BE2C (cell line): ENCODE results near the gene NAV1.

ENCODE experiments used
- DNase-seq: peaks from one replicate; pipeline ENCODE4 v3.0.0-alpha.2; 2020
- H3K27me3 ChIP-seq: fragments of 250-450 bp; sonication (Bioruptor Pico); 2 replicates; pipeline ENCODE4 v1.5.1; 2020; ENCODE audit warnings: mild to moderate bottlenecking
- H3K36me3 ChIP-seq: fragments of 250-450 bp; sonication (Bioruptor Pico); 2 replicates; pipeline ENCODE4 v1.5.1; 2020; ENCODE audit warnings: mild to moderate bottlenecking
- H3K4me1 ChIP-seq: fragments of 250-450 bp; sonication (Bioruptor Pico); 2 replicates; pipeline ENCODE4 v1.5.1; 2020
- H3K4me3 ChIP-seq: 2 replicates; pipeline ENCODE4 v1.5.1; 2011; ENCODE audit warnings: low read depth, low read length
- H3K9me3 ChIP-seq: fragments of 250-450 bp; sonication (Bioruptor Pico); 2 replicates; pipeline ENCODE4 v1.5.1; 2020
- TF ChIP-seq, protein P1 (sequence below): IDR thresholded peaks from 2 replicates; pipeline ENCODE4 v1.5.1; 2012; ENCODE audit warnings: mild to moderate bottlenecking, low read depth, low read length

NAV1 gene

GRCh38 chr1:201511941-201512539 lies 26.9 kb upstream of the NAV1 start:
- no peaks in the 10 kb centered on the region for H3K27me3 ChIP-seq
- peak; percentile 55 for DNase-seq
- H3K4me1 ChIP-seq: peaks cover 10% of the 10 kb centered on the region
- H3K36me3 ChIP-seq: no peaks in the 10 kb centered on the region
- TF ChIP-seq, protein P1, sequence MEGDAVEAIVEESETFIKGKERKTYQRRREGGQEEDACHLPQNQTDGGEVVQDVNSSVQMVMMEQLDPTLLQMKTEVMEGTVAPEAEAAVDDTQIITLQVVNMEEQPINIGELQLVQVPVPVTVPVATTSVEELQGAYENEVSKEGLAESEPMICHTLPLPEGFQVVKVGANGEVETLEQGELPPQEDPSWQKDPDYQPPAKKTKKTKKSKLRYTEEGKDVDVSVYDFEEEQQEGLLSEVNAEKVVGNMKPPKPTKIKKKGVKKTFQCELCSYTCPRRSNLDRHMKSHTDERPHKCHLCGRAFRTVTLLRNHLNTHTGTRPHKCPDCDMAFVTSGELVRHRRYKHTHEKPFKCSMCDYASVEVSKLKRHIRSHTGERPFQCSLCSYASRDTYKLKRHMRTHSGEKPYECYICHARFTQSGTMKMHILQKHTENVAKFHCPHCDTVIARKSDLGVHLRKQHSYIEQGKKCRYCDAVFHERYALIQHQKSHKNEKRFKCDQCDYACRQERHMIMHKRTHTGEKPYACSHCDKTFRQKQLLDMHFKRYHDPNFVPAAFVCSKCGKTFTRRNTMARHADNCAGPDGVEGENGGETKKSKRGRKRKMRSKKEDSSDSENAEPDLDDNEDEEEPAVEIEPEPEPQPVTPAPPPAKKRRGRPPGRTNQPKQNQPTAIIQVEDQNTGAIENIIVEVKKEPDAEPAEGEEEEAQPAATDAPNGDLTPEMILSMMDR: no peak
- no peak overlapping the region for H3K4me3 ChIP-seq
- H3K9me3 ChIP-seq: no peaks in the 10 kb centered on the region

DNA sequence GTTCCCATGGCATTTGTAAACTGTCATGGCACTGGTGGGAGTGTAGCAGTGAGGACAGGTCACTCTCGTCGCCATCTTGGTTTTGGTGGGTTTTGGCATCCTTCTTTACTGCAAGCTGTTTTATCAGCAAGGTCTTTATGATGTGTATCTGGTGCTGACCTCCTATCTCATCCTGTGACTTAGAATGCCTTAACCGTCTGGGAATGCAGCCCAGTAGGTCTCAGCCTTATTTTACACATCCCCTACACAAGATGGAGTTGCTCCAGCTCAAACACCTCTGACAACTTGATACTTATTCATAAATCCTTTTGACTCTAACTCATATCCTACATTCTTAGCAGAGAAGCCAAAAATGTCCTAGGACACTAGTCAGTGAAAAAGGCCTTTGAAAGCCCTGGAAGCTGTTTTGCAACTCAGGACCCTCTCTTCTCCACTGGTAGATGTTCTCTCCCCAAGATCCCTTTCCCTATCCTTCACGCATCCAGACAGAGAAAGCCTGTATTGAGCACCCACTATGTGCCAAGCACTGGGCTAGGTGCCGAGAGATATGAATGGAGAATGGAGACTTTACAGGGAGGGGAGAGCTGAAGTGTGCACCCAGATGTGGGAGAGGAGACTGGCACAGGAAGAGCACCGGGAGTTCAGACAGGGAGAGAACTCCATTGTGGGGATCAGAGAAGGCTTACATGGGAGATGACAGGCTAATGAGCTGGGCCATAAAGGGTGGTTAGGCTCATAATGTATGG lies 25.3 kb upstream of the NAV1 start:
- Histone ChIP-seq H3K9me3 (no peaks in the 10 kb centered on the region), H3K36me3 (no peaks in the 10 kb centered on the region), H3K27me3 (no peaks in the 10 kb centered on the region), H3K4me3 (no peak overlapping the region), H3K4me1 (peaks cover 10% of the 10 kb centered on the region)
- TF ChIP-seq, protein P1: no peak
- DNase-seq: no peak

DNA sequence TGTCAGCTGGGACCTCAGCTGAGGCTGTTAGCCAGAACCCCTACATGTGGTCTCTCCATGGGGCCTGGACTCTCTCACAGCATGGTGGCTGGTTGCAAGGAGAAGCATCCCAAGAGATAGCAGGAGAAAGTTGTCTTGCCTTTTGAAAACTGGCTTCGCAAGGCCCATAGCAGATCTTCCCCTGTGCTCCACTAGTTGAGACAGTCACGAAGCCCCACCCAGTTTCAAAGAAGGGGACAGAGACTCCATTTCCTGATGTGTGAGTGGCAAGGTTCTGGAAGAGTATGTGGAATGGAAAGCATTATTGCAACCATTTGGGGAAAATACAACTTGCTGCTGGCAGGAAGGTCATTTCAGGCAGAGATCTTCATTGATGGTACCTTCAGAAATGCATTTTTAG lies 24.5 kb upstream of the NAV1 start:
- TF ChIP-seq, protein P1: no peak
- Histone ChIP-seq H3K4me1 (peaks cover 10% of the 10 kb centered on the region), H3K36me3 (no peaks in the 10 kb centered on the region), H3K27me3 (no peaks in the 10 kb centered on the region), H3K4me3 (no peak overlapping the region), H3K9me3 (no peaks in the 10 kb centered on the region)
- no peak for DNase-seq

- DNase-seq: no peak
- Histone ChIP-seq H3K9me3 (no peaks in the 10 kb centered on the region), H3K27me3 (no peaks in the 10 kb centered on the region), H3K36me3 (no peaks in the 10 kb centered on the region), H3K4me3 (no peak overlapping the region), H3K4me1 (peaks cover 10% of the 10 kb centered on the region)
- TF ChIP-seq, protein P1: no peak
Measured at GRCh38 chr1:201515062-201515750, 23.7 kb upstream of the NAV1 start.

DNA sequence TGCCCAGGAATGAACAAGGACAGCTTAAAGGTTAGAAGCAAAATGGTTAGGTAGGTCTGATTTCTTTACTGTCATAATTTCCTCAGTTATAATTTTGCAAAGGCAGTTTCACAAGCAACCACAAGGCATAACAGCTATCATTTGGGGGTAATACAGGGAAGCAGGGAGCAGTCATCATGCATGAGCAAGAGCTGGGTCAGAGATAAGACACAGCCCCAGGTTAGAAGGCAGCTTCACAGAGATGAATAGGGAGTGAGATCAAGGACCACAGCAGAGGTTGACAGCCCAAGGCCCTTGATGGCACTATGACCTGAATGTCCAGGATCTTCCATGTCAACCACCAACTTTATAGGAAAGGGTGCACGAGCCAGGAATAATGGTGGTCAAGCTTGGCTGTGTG lies 23.0 kb upstream of the NAV1 start:
- Histone ChIP-seq H3K4me3 (no peak overlapping the region), H3K4me1 (peaks cover 10% of the 10 kb centered on the region), H3K36me3 (no peaks in the 10 kb centered on the region), H3K27me3 (no peaks in the 10 kb centered on the region), H3K9me3 (no peaks in the 10 kb centered on the region)
- DNase-seq: no peak
- TF ChIP-seq, protein P1: no peak
